Measurements from ENCODE around the gene FOXO1.

Gene FOXO1

GRCh38 chr13:40600149-40600751 lies 66.2 kb downstream of the FOXO1 start:
- no peak for DNase-seq

GRCh38 chr13:40599747-40600146 lies 66.7 kb downstream of the FOXO1 start:
- no peak for DNase-seq

- no peak for DNase-seq
Observed at GRCh38 chr13:40599124-40599523, 67.3 kb downstream of the FOXO1 start.

- DNase-seq = no peak
Observed at GRCh38 chr13:40598569-40598968, 67.9 kb downstream of the FOXO1 start.

GRCh38 chr13:40597735-40598365 lies 68.6 kb downstream of the FOXO1 start:
- DNase-seq = no peak

GRCh38 chr13:40596484-40596883 lies 70.0 kb downstream of the FOXO1 start:
- no peak for DNase-seq

GRCh38 chr13:40595693-40596092 lies 70.7 kb downstream of the FOXO1 start:
- no peak for DNase-seq

- no peak for DNase-seq
Observed at GRCh38 chr13:40592035-40592434, 74.4 kb downstream of the FOXO1 start.

GRCh38 chr13:40591091-40591490 lies 75.3 kb downstream of the FOXO1 start:
- no peak for DNase-seq

GRCh38 chr13:40590112-40590862 lies 76.2 kb downstream of the FOXO1 start:
- no peak for DNase-seq

GRCh38 chr13:40589285-40590109 lies 76.9 kb downstream of the FOXO1 start:
- DNase-seq = no peak

- DNase-seq = no peak
Observed at GRCh38 chr13:40588101-40588500, 78.3 kb downstream of the FOXO1 start.

- no peak for DNase-seq
Observed at GRCh38 chr13:40586886-40587565, 79.4 kb downstream of the FOXO1 start.

- DNase-seq = no peak
Observed at GRCh38 chr13:40585911-40586471, 80.5 kb downstream of the FOXO1 start.

- no peak for DNase-seq
Observed at GRCh38 chr13:40583738-40584137, 82.7 kb downstream of the FOXO1 start.

- DNase-seq = no peak
Observed at GRCh38 chr13:40582531-40582930, 83.9 kb downstream of the FOXO1 start.

GRCh38 chr13:40581277-40581579 lies 85.2 kb downstream of the FOXO1 start:
- DNase-seq = no peak

GRCh38 chr13:40580566-40581276 lies 85.7 kb downstream of the FOXO1 start:
- DNase-seq = no peak

GRCh38 chr13:40579535-40579934 lies 86.9 kb downstream of the FOXO1 start:
- DNase-seq = no peak

GRCh38 chr13:40578055-40578454 lies 88.4 kb downstream of the FOXO1 start:
- DNase-seq = no peak

- no peak for DNase-seq
Observed at GRCh38 chr13:40576369-40576768, 90.1 kb downstream of the FOXO1 start.

- DNase-seq = no peak
Observed at GRCh38 chr13:40572961-40573360, 93.5 kb downstream of the FOXO1 start.

Measured in NK-92 treated with Interleukin-12 subunit alpha and Interleukin-12 subunit beta, amount 100 ng/mL, for 24 hours (cell line).